WTC11 (cell line): ENCODE measurements around the gene ENTREP3. TPM values are rescaled to one million over a fixed set of nuclear protein-coding genes. Genes with fewer than 3 reads are reported as not detected.
A peak's percentile ranks its signal among the peaks of the same experiment; 100 is the strongest.

Experiments used
- ATAC-seq: fragments of 200-7000 bp; cut with Tn5 transposase; 2 replicates; pipeline ENCODE4 v1.10.0; 2021; ENCODE audit warnings: mild to moderate bottlenecking, moderate library complexity
- CTCF ChIA-PET: fragments of 300-600 bp; sonication (Branson Sonifier 250); formaldehyde crosslinking; loops from one replicate; lab custom pipeline; 2021; ENCODE audit warnings: antibody characterized with exemption; lab: Charles Lee
- POLR2A ChIA-PET: fragments of 350-600 bp; sonication (Branson Sonifier 250); formaldehyde crosslinking; loops from one replicate; lab custom pipeline; 2021; ENCODE audit warnings: antibody characterized with exemption; lab: Charles Lee
- DNase-seq: peaks from one replicate; pipeline ENCODE4 v3.0.0; 2021; ENCODE audit warnings: low spot score
- H3K27ac Mint-ChIP-seq: 2 replicates; pipeline ENCODE4 v1.8.0; 2021; ENCODE audit warnings: mixed read lengths
- H3K27me3 Mint-ChIP-seq: 2 replicates; pipeline ENCODE4 v1.8.0; 2021; ENCODE audit warnings: low read depth, mild to moderate bottlenecking, moderate library complexity, mixed read lengths
- H3K36me3 Mint-ChIP-seq: 2 replicates; pipeline ENCODE4 v1.8.0; 2021; ENCODE audit warnings: mixed read lengths
- H3K4me1 Mint-ChIP-seq: 2 replicates; pipeline ENCODE4 v1.8.0; 2022; ENCODE audit warnings: mixed read lengths
- H3K4me3 Mint-ChIP-seq: 2 replicates; pipeline ENCODE4 v1.8.0; 2021; ENCODE audit warnings: mild to moderate bottlenecking, moderate library complexity, mixed read lengths
- H3K9me3 Mint-ChIP-seq: 2 replicates; pipeline ENCODE4 v1.8.0; 2021; ENCODE audit warnings: mixed read lengths
- AR ChIP-seq: fragments of 250-450 bp; sonication (Bioruptor Pico); IDR thresholded peaks from 2 replicates; pipeline ENCODE4 v1.9.0; 2021; ENCODE audit warnings: mild to moderate bottlenecking
- CREB1 ChIP-seq: sonication (generic); formaldehyde crosslinking; IDR thresholded peaks from 2 replicates; pipeline ENCODE4 v1.8.0; 2023; ENCODE audit warnings: mild to moderate bottlenecking, missing genetic modification reagents
- CTCF ChIP-seq: fragments of 200-600 bp; IDR thresholded peaks from 2 replicates; pipeline ENCODE4 v1.8.0; 2022; ENCODE audit warnings: antibody characterized with exemption
- E2F1 ChIP-seq: sonication (generic); formaldehyde crosslinking; IDR thresholded peaks from 2 replicates; pipeline ENCODE4 v1.8.0; 2022; ENCODE audit warnings: mild to moderate bottlenecking, missing genetic modification reagents
- E2F4 ChIP-seq: sonication (generic); formaldehyde crosslinking; IDR thresholded peaks from 2 replicates; pipeline ENCODE4 v1.8.1; 2022; ENCODE audit warnings: low read depth, mild to moderate bottlenecking, moderate library complexity, missing genetic modification reagents, borderline replicate concordance
- ESRRA ChIP-seq: sonication (generic); formaldehyde crosslinking; IDR thresholded peaks from 2 replicates; pipeline ENCODE4 v1.8.1; 2022; ENCODE audit warnings: mild to moderate bottlenecking, missing genetic modification reagents, borderline replicate concordance
- FOXK1 ChIP-seq: sonication (generic); formaldehyde crosslinking; IDR thresholded peaks from 2 replicates; pipeline ENCODE4 v1.8.0; 2022; ENCODE audit warnings: mild to moderate bottlenecking, moderate library complexity, missing genetic modification reagents
- GTF2I ChIP-seq: fragments of 250-450 bp; sonication (Bioruptor Pico); conservative IDR thresholded peaks from 2 replicates; pipeline ENCODE4 v1.4.0; 2021; ENCODE audit warnings: mild to moderate bottlenecking
- OVOL2 ChIP-seq: fragments of 250-450 bp; sonication (Bioruptor Pico); IDR thresholded peaks from 2 replicates; pipeline ENCODE4 v1.9.0; 2021; ENCODE audit warnings: mild to moderate bottlenecking, borderline replicate concordance
- SMAD4 ChIP-seq: sonication (generic); formaldehyde crosslinking; IDR thresholded peaks from 2 replicates; pipeline ENCODE4 v1.8.0; 2022; ENCODE audit warnings: mild to moderate bottlenecking, missing genetic modification reagents
- SP1 ChIP-seq: sonication (generic); formaldehyde crosslinking; conservative IDR thresholded peaks from 2 replicates; pipeline ENCODE4 v1.8.1; 2022; ENCODE audit warnings: missing genetic modification reagents
- TEAD1 ChIP-seq: sonication (generic); formaldehyde crosslinking; IDR thresholded peaks from 2 replicates; pipeline ENCODE4 v1.8.0; 2022; ENCODE audit warnings: mild to moderate bottlenecking, missing genetic modification reagents
- ZBTB43 ChIP-seq: sonication (generic); formaldehyde crosslinking; IDR thresholded peaks from 2 replicates; pipeline ENCODE4 v1.8.1; 2023; ENCODE audit warnings: mild to moderate bottlenecking, missing genetic modification reagents
- ZNF121 ChIP-seq: sonication (generic); formaldehyde crosslinking; IDR thresholded peaks from 2 replicates; pipeline ENCODE4 v1.8.0; 2023; ENCODE audit warnings: missing genetic modification reagents
- ZNF317 ChIP-seq: sonication (generic); formaldehyde crosslinking; IDR thresholded peaks from 2 replicates; pipeline ENCODE4 v1.8.1; 2023; ENCODE audit warnings: low read depth, mild to moderate bottlenecking, moderate library complexity, missing genetic modification reagents, borderline replicate concordance
- ZNF425 ChIP-seq: fragments of 250-450 bp; sonication (Bioruptor Pico); conservative IDR thresholded peaks from 2 replicates; pipeline ENCODE4 v1.9.0; 2021; ENCODE audit warnings: mild to moderate bottlenecking
- ZNF512 ChIP-seq: sonication (generic); formaldehyde crosslinking; IDR thresholded peaks from 2 replicates; pipeline ENCODE4 v1.8.1; 2022; ENCODE audit warnings: missing genetic modification reagents, borderline replicate concordance
- ZNF532 ChIP-seq: fragments of 250-450 bp; sonication (Bioruptor Pico); IDR thresholded peaks from 2 replicates; pipeline ENCODE4 v1.9.0; 2021; ENCODE audit warnings: mild to moderate bottlenecking, borderline replicate concordance
- total RNA-seq: library from RNA; stranded (reverse); gene quantifications from 3 replicates; pipeline ENCODE4 v1.2.3, GENCODE V29; 2021

Gene ENTREP3
- total RNA-seq, 1 experiment from 2014 or later: 67.8 TPM

GRCh38 chr1:155226188-155226909, 28.9 kb downstream of the ENTREP3 start:
- no peak for TF ChIP-seq ZNF532
- TF ChIP-seq ESRRA (CRISPR knock-in tag): no peak
- TF ChIP-seq ZNF512 (CRISPR knock-in tag): peak; percentile 89; the same call in 1 of the 2 replicates
- no peak for TF ChIP-seq TEAD1 (CRISPR knock-in tag)
- TF ChIP-seq ZNF317 (CRISPR knock-in tag): no peak
- TF ChIP-seq ZNF425 (CRISPR knock-in tag): no peak
- no peak for TF ChIP-seq OVOL2 (CRISPR knock-in tag)
- no peak for TF ChIP-seq E2F1 (CRISPR knock-in tag)
- no peak for TF ChIP-seq GTF2I (CRISPR knock-in tag)
- TF ChIP-seq SMAD4 (CRISPR knock-in tag): no peak
- TF ChIP-seq SP1 (CRISPR knock-in tag): no peak
- no peak for TF ChIP-seq ZBTB43
- TF ChIP-seq CREB1: no peak
- TF ChIP-seq CTCF: peak; percentile 24; the same call in 1 of the 2 replicates
- no peak for TF ChIP-seq FOXK1 (CRISPR knock-in tag)
- no peak for TF ChIP-seq E2F4 (CRISPR knock-in tag)
- TF ChIP-seq AR (CRISPR knock-in tag): no peak
- TF ChIP-seq ZNF121 (CRISPR knock-in tag): no peak
- Mint-ChIP-seq H3K4me1 (peaks cover 25% of the 10 kb centered on the region), H3K27ac (peak overlapping the region; percentile 95), H3K9me3 (no peaks in the 10 kb centered on the region), H3K27me3 (peaks cover 28% of the 10 kb centered on the region), H3K36me3 (no peaks in the 10 kb centered on the region), H3K4me3 (peak overlapping the region; percentile 92)
- CTCF ChIA-PET: interaction anchor here (0.9 to 6.1 kb wide), 12 partner anchors 17 to 208 kb away, joined by 3 to 48 read pairs (median 4); partner anchors contain the start of genes KRTCAP2, MTX1 and THBS3
- POLR2A ChIA-PET: interaction anchor here (0.7 to 1.4 kb wide), 5 partner anchors 19 to 209 kb away, joined by 3 to 6 read pairs (median 4); no protein-coding TSS in a partner anchor
- DNase-seq: peak; percentile 82
- peak; percentile 41 for ATAC-seq
